ENCODE results near the gene MOB3B. TPM values are rescaled to one million over a fixed set of nuclear protein-coding genes. Genes with fewer than 3 reads are reported as not detected.

Gene MOB3B
- total RNA-seq, 1 experiment from 2014 or later: 0.03 TPM

GRCh38 chr9:27520986-27521385, 8.6 kb downstream of the MOB3B start:
- in situ Hi-C loops (cut with HindIII; ENCODE audit: low pct_unique_long_range_greater_than_20kb, low sequenced_read_pairs): no loop called here

GRCh38 chr9:27519466-27520465, 9.8 kb downstream of the MOB3B start:
- BruUV-seq (replicated peaks): no TSS peak
- H3K27ac ChIP-seq (ENCODE audit: low read length): no peak overlapping the region
- in situ Hi-C loops (cut with HindIII; ENCODE audit: low pct_unique_long_range_greater_than_20kb, low sequenced_read_pairs) (no loop called here), intact Hi-C loops (cut with micrococcal nuclease; ENCODE audit: unreplicated experiment) (no loop called here)
- CTCF ChIA-PET: no interaction called here
- H3K4me1 ChIP-seq (ENCODE audit: control insufficient read depth, insufficient read depth, low read length): no peaks in the 10 kb centered on the region
- POLR2A ChIA-PET: no interaction called here
- DNase-seq (ENCODE audit: low read depth, low spot score) (no peak), ATAC-seq (no peak)
- H3K4me3 ChIP-seq (ENCODE audit: low read depth in 2 of 2, low read length in 2 of 2): no peak overlapping the region
- H3K9me3 ChIP-seq (ENCODE audit: control insufficient read depth, insufficient read depth, low read depth, low read length): no peaks in the 10 kb centered on the region
- no peaks in the 10 kb centered on the region for H3K36me3 ChIP-seq (ENCODE audit: control insufficient read depth, insufficient read depth, low read length)
- H3K27me3 ChIP-seq (ENCODE audit: control insufficient read depth, insufficient read depth, low read length): no peaks in the 10 kb centered on the region
- no peak for TF ChIP-seq TCF7L2 (IDR thresholded peaks at IDR 0.05; ENCODE audit: low read depth, low read length)
- TF ChIP-seq POLR2AphosphoS5 (IDR thresholded peaks at IDR 0.05; ENCODE audit: low read depth, low read length): no peak
- TF ChIP-seq REST (IDR thresholded peaks at IDR 0.05; ENCODE audit: insufficient read depth in 1 of 2, low read depth in 2 of 2, low read length in 1 of 2): no peak
- TF ChIP-seq SIN3A (IDR thresholded peaks at IDR 0.05; ENCODE audit: borderline replicate concordance, insufficient read depth, low read depth, low read length): no peak

More at GRCh38 chr9:27520986-27521385, 8.6 kb downstream of the MOB3B start:
- no peaks in the 10 kb centered on the region for H3K27me3 ChIP-seq (ENCODE audit: control insufficient read depth, insufficient read depth, low read length)
- no peak overlapping the region for H3K27ac ChIP-seq (ENCODE audit: low read length)
- H3K9me3 ChIP-seq (ENCODE audit: control insufficient read depth, insufficient read depth, low read depth, low read length): no peaks in the 10 kb centered on the region
- H3K4me3 ChIP-seq (ENCODE audit: low read depth in 2 of 2, low read length in 2 of 2): no peak overlapping the region
- DNase-seq (ENCODE audit: low read depth, low spot score) (no peak), ATAC-seq (no peak)
- no TSS peak for BruUV-seq (replicated peaks)
- intact Hi-C loops (cut with micrococcal nuclease; ENCODE audit: unreplicated experiment): no loop called here
- no peaks in the 10 kb centered on the region for H3K4me1 ChIP-seq (ENCODE audit: control insufficient read depth, insufficient read depth, low read length)
- TF ChIP-seq TCF7L2 (IDR thresholded peaks at IDR 0.05; ENCODE audit: low read depth, low read length) (no peak), SIN3A (IDR thresholded peaks at IDR 0.05; ENCODE audit: borderline replicate concordance, insufficient read depth, low read depth, low read length) (no peak), CTCF (IDR thresholded peaks at IDR 0.05) (no peak), REST (IDR thresholded peaks at IDR 0.05; ENCODE audit: insufficient read depth in 1 of 2, low read depth in 2 of 2, low read length in 1 of 2) (no peak), POLR2AphosphoS5 (IDR thresholded peaks at IDR 0.05; ENCODE audit: low read depth, low read length) (no peak)
- ChIA-PET POLR2A (no interaction called here), CTCF (no interaction called here)
- H3K36me3 ChIP-seq (ENCODE audit: control insufficient read depth, insufficient read depth, low read length): no peaks in the 10 kb centered on the region

Data from Panc1 (cell line).